ENCODE measurements around the gene EIF2B4. TPM values are rescaled to one million over a fixed set of nuclear protein-coding genes. Genes with fewer than 3 reads are reported as not detected.
"Not testable (repeated sequence)": the region's sequence is repeated elsewhere in the genome, so short reads cannot be mapped to it uniquely, and the experiment has no call there.

The EIF2B4 gene
- total RNA-seq, 2 donors from 2014 or later = 49.5 to 52.0 TPM

- Mint-ChIP-seq H3K36me3 (peaks cover 21% of the 10 kb centered on the region), H3K4me3 (no peak overlapping the region), H3K4me1 (ENCODE audit: low read depth in 2 of 2) (no peaks in the 10 kb centered on the region), H3K27ac (no peak overlapping the region), H3K9me3 (no peaks in the 10 kb centered on the region), H3K27me3 (no peaks in the 10 kb centered on the region)
- no peak for DNase-seq (ENCODE audit: low spot score)
- no peak for ATAC-seq
Observed at GRCh38 chr2:27336173-27336572, 34.0 kb downstream of the EIF2B4 start.

GRCh38 chr2:27335311-27335710 lies 34.8 kb downstream of the EIF2B4 start:
- Mint-ChIP-seq H3K27ac (no peak overlapping the region), H3K4me1 (ENCODE audit: low read depth in 2 of 2) (no peaks in the 10 kb centered on the region), H3K9me3 (no peaks in the 10 kb centered on the region)

GRCh38 chr2:27324720-27325119 lies 45.4 kb downstream of the EIF2B4 start:
- H3K4me3 Mint-ChIP-seq = peak overlapping the region; percentile 98
- no peaks in the 10 kb centered on the region for H3K27me3 Mint-ChIP-seq
- H3K4me1 Mint-ChIP-seq (ENCODE audit: low read depth in 2 of 2) = peaks cover 18 to 22% of the 10 kb centered on the region in 2 donors
- no peaks in the 10 kb centered on the region for H3K9me3 Mint-ChIP-seq
- DNase-seq (ENCODE audit: low spot score) (no peak), ATAC-seq (no peak)
- H3K36me3 Mint-ChIP-seq = peaks cover 14% of the 10 kb centered on the region
- peak overlapping the region; percentile 91 to 98 for H3K27ac Mint-ChIP-seq

More at GRCh38 chr2:27335311-27335710, 34.8 kb downstream of the EIF2B4 start:
- H3K4me3 Mint-ChIP-seq = no peak overlapping the region
- H3K27me3 Mint-ChIP-seq = no peaks in the 10 kb centered on the region
- DNase-seq (ENCODE audit: low spot score) (no peak), ATAC-seq (no peak)
- H3K36me3 Mint-ChIP-seq = peaks cover 14% of the 10 kb centered on the region

- H3K9me3 Mint-ChIP-seq = no peaks in the 10 kb centered on the region
- DNase-seq (ENCODE audit: low spot score) = no peak
- H3K27me3 Mint-ChIP-seq = no peaks in the 10 kb centered on the region
- H3K4me3 Mint-ChIP-seq = peak overlapping the region; percentile 98
- no peak for ATAC-seq
- H3K4me1 Mint-ChIP-seq (ENCODE audit: low read depth in 2 of 2) = peaks cover 18 to 22% of the 10 kb centered on the region in 2 donors
- peaks cover 14% of the 10 kb centered on the region for H3K36me3 Mint-ChIP-seq
- H3K27ac Mint-ChIP-seq = peak overlapping the region; percentile 91 to 98
Observed at GRCh38 chr2:27323596-27324285, 46.4 kb downstream of the EIF2B4 start.

GRCh38 chr2:27322766-27323595 lies 47.2 kb downstream of the EIF2B4 start, which contains the start of gene MPV17:
MPV17 (minus strand) TSS chr2:27323097; CDS start chr2:27322517, 580 bp downstream.
- peaks cover 9% of the 10 kb centered on the region for H3K36me3 Mint-ChIP-seq
- H3K4me3 Mint-ChIP-seq = peak within 1 kb of the TSS; percentile 98

GRCh38 chr2:27322301-27322765 lies 47.8 kb downstream of the EIF2B4 start:
- H3K27me3 Mint-ChIP-seq = no peaks in the 10 kb centered on the region
- H3K4me1 Mint-ChIP-seq (ENCODE audit: low read depth in 2 of 2) = peaks cover 18 to 22% of the 10 kb centered on the region in 2 donors
- H3K27ac Mint-ChIP-seq = peak overlapping the region; percentile 91 to 98
- DNase-seq (ENCODE audit: low spot score) = no peak
- peaks cover 9% of the 10 kb centered on the region for H3K36me3 Mint-ChIP-seq
- peak; percentile 26 to 57 for ATAC-seq
- no peaks in the 10 kb centered on the region for H3K9me3 Mint-ChIP-seq
- peak overlapping the region; percentile 98 for H3K4me3 Mint-ChIP-seq

More at GRCh38 chr2:27322766-27323595, 47.2 kb downstream of the EIF2B4 start, which contains the start of gene MPV17:
- H3K9me3 Mint-ChIP-seq = no peaks in the 10 kb centered on the region
- H3K27me3 Mint-ChIP-seq = no peaks in the 10 kb centered on the region
- H3K4me1 Mint-ChIP-seq (ENCODE audit: low read depth in 2 of 2) = peaks cover 18 to 22% of the 10 kb centered on the region in 2 donors
- DNase-seq (ENCODE audit: low spot score) = peak; percentile 90
- H3K27ac Mint-ChIP-seq = peak within 1 kb of the TSS; percentile 91 to 98
- ATAC-seq = peak; percentile 97 to 98

GRCh38 chr2:27320958-27321543 lies 49.1 kb downstream of the EIF2B4 start:
- Mint-ChIP-seq H3K36me3 (no peaks in the 10 kb centered on the region), H3K4me3 (peak overlapping the region; percentile 98), H3K27me3 (no peaks in the 10 kb centered on the region), H3K27ac (no peak overlapping the region), H3K4me1 (ENCODE audit: low read depth in 2 of 2) (peaks cover 18 to 22% of the 10 kb centered on the region in 2 donors), H3K9me3 (no peaks in the 10 kb centered on the region)
- ATAC-seq = no peak
- DNase-seq (ENCODE audit: low spot score) = no peak

GRCh38 chr2:27319839-27320238 lies 50.3 kb downstream of the EIF2B4 start:
- not testable (repeated sequence) for H3K9me3 Mint-ChIP-seq; ATAC-seq; DNase-seq (ENCODE audit: low spot score); H3K36me3 Mint-ChIP-seq; H3K4me3 Mint-ChIP-seq; H3K27me3 Mint-ChIP-seq; H3K27ac Mint-ChIP-seq
- peaks cover 21 to 22% of the 10 kb centered on the region in 2 donors for H3K4me1 Mint-ChIP-seq (ENCODE audit: low read depth in 2 of 2)

- DNase-seq (ENCODE audit: low spot score) (no peak), ATAC-seq (no peak)
- Mint-ChIP-seq H3K36me3 (no peaks in the 10 kb centered on the region), H3K9me3 (no peaks in the 10 kb centered on the region), H3K27ac (no peak overlapping the region), H3K4me3 (no peak overlapping the region), H3K4me1 (ENCODE audit: low read depth in 2 of 2) (peaks cover 7 to 10% of the 10 kb centered on the region in 2 donors), H3K27me3 (no peaks in the 10 kb centered on the region)
Observed at GRCh38 chr2:27316655-27317412, 53.3 kb downstream of the EIF2B4 start.

- Mint-ChIP-seq H3K36me3 (no peaks in the 10 kb centered on the region), H3K27ac (no peak overlapping the region), H3K27me3 (no peaks in the 10 kb centered on the region), H3K4me3 (no peak overlapping the region), H3K4me1 (ENCODE audit: low read depth in 2 of 2) (peaks cover 0 to 6% of the 10 kb centered on the region in 2 donors), H3K9me3 (no peaks in the 10 kb centered on the region)
- no peak for ATAC-seq
- DNase-seq (ENCODE audit: low spot score) = no peak
Observed at GRCh38 chr2:27315122-27315521, 55.0 kb downstream of the EIF2B4 start.

- H3K27ac Mint-ChIP-seq = no peak overlapping the region
- H3K4me3 Mint-ChIP-seq = no peak overlapping the region
- peaks cover 0 to 6% of the 10 kb centered on the region in 2 donors for H3K4me1 Mint-ChIP-seq (ENCODE audit: low read depth in 2 of 2)
- no peak for DNase-seq (ENCODE audit: low spot score)
- ATAC-seq = no peak
- H3K27me3 Mint-ChIP-seq = no peaks in the 10 kb centered on the region
- H3K9me3 Mint-ChIP-seq = no peaks in the 10 kb centered on the region
- H3K36me3 Mint-ChIP-seq = peaks cover 2% of the 10 kb centered on the region
Observed at GRCh38 chr2:27314709-27315108, 55.4 kb downstream of the EIF2B4 start.
